ENCODE measurements around the gene S100A11.

The S100A11 gene

DNA sequence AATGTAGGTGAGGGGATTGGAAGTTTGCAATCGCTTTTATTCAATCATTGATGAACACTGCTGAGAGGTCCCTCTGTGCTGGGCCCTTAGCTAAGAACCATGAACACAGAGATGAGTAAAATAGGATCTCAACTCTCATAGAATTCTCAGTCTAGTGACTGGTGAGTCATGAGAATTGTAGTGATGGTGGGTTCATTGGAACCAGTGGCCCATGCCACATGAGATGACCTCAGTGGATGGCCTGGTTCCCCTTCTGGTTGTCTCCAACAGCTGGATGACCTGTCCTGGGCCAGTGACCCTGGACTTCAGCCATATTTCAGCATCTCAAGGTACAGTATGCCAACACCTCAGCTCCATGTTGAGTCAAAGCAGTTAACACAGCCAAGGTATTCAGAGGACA lies 21.9 kb downstream of the S100A11 start:
- Histone ChIP-seq H4K91ac (ENCODE audit: low read depth, low read length) (no peak overlapping the region), H3K4me2 (ENCODE audit: low read length) (no peak overlapping the region), H2AK5ac (ENCODE audit: low read length) (peak overlapping the region; percentile 31), H3K4ac (ENCODE audit: low read depth, low read length) (no peak overlapping the region), H3K9me3 (ENCODE audit: insufficient read depth, low read depth, low read length) (no peaks in the 10 kb centered on the region), H3K27ac (ENCODE audit: low read depth, low read length) (no peak overlapping the region), H3K23ac (ENCODE audit: low read length) (no peak overlapping the region), H3K9ac (ENCODE audit: low read length) (no peak overlapping the region), H2BK12ac (ENCODE audit: low read length) (no peak overlapping the region), H3K4me1 (ENCODE audit: control insufficient read depth in 1 of 2, insufficient read depth in 2 of 2, low read length in 2 of 2) (peaks cover 3 to 4% of the 10 kb centered on the region in 2 experiments), H4K12ac (ENCODE audit: low read depth, low read length) (no peak overlapping the region), H2AFZ (ENCODE audit: insufficient read depth, low read length, poor library complexity) (no peak overlapping the region), H2BK5ac (ENCODE audit: low read depth, low read length, poor library complexity) (no peak overlapping the region), H3K79me1 (ENCODE audit: low read length) (no peaks in the 10 kb centered on the region), H2BK120ac (ENCODE audit: insufficient read depth, low read length, poor library complexity) (no peak overlapping the region), H3K18ac (ENCODE audit: low read length) (no peak overlapping the region), H3K36me3 (ENCODE audit: control insufficient read depth in 1 of 2, insufficient read depth in 2 of 2, low read length in 2 of 2) (no peaks in the 10 kb centered on the region), H3K14ac (ENCODE audit: low read length) (no peak overlapping the region), H4K8ac (ENCODE audit: low read depth, low read length) (no peak overlapping the region), H3K79me2 (ENCODE audit: control insufficient read depth, insufficient read depth, low read length, poor library complexity) (no peaks in the 10 kb centered on the region), H3K27me3 (ENCODE audit: insufficient read depth, low read length) (no peaks in the 10 kb centered on the region), H3K4me3 (ENCODE audit: low read depth, low read length) (no peak overlapping the region)
- no peak for DNase-seq
- WGBS (ENCODE audit: extremely low coverage, insufficient coverage, insufficient read length): no CpG with 5 or more reads among the region's 1 CpG

DNA sequence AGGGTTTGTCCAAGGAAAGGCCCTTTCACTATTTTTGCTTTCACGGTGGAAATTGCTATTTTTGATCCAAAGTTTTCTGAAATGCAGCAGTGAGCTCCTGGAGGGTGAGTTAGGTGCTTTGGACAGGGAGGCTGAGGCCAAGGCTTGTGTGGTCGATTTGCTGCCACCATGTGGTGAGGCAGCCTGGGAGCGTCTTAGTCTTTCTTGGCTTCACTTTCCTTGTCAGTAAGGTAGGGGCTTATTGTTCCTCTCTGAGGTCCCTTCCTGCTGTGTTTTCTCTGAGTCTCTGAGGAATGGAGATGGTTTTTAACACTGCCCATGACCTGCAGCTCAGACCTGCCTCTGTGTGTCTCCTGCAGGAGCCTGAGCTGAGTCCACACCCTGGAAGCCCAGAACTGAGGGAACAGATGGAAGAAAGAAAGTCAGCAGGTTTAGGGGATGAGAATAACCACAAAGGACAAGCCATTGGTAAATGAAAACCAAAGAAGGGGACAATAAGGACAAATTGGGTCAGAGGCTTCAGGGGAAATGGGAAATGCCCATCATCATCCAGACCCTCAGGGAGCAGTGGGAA lies 23.1 kb downstream of the S100A11 start:
- H3K4ac ChIP-seq (ENCODE audit: low read depth, low read length): no peak overlapping the region
- H3K14ac ChIP-seq (ENCODE audit: low read length): no peak overlapping the region
- H4K91ac ChIP-seq (ENCODE audit: low read depth, low read length): no peak overlapping the region
- no peak overlapping the region for H3K4me3 ChIP-seq (ENCODE audit: low read depth, low read length)
- H2AFZ ChIP-seq (ENCODE audit: insufficient read depth, low read length, poor library complexity): no peak overlapping the region
- H2BK120ac ChIP-seq (ENCODE audit: insufficient read depth, low read length, poor library complexity): no peak overlapping the region
- no peaks in the 10 kb centered on the region for H3K79me1 ChIP-seq (ENCODE audit: low read length)
- no peak overlapping the region for H2BK5ac ChIP-seq (ENCODE audit: low read depth, low read length, poor library complexity)
- no peak overlapping the region for H2BK12ac ChIP-seq (ENCODE audit: low read length)
- H3K18ac ChIP-seq (ENCODE audit: low read length): no peak overlapping the region
- peak; percentile 49 to 70 for DNase-seq
- H3K36me3 ChIP-seq (ENCODE audit: control insufficient read depth in 1 of 2, insufficient read depth in 2 of 2, low read length in 2 of 2): no peaks in the 10 kb centered on the region
- no peaks in the 10 kb centered on the region for H3K27me3 ChIP-seq (ENCODE audit: insufficient read depth, low read length)
- no CpG with 5 or more reads among the region's 3 CpGs for WGBS (ENCODE audit: extremely low coverage, insufficient coverage, insufficient read length)
- H4K12ac ChIP-seq (ENCODE audit: low read depth, low read length): no peak overlapping the region
- H3K4me2 ChIP-seq (ENCODE audit: low read length): no peak overlapping the region
- no peak overlapping the region for H3K23ac ChIP-seq (ENCODE audit: low read length)
- no peak overlapping the region for H3K9ac ChIP-seq (ENCODE audit: low read length)
- H3K79me2 ChIP-seq (ENCODE audit: control insufficient read depth, insufficient read depth, low read length, poor library complexity): no peaks in the 10 kb centered on the region
- no peak overlapping the region for H2AK5ac ChIP-seq (ENCODE audit: low read length)
- no peaks in the 10 kb centered on the region for H3K9me3 ChIP-seq (ENCODE audit: insufficient read depth, low read depth, low read length)
- H4K8ac ChIP-seq (ENCODE audit: low read depth, low read length): no peak overlapping the region
- no peak overlapping the region for H3K27ac ChIP-seq (ENCODE audit: low read depth, low read length)
- H3K4me1 ChIP-seq (ENCODE audit: control insufficient read depth in 1 of 2, insufficient read depth in 2 of 2, low read length in 2 of 2): peaks cover 2 to 4% of the 10 kb centered on the region in 2 experiments

DNA sequence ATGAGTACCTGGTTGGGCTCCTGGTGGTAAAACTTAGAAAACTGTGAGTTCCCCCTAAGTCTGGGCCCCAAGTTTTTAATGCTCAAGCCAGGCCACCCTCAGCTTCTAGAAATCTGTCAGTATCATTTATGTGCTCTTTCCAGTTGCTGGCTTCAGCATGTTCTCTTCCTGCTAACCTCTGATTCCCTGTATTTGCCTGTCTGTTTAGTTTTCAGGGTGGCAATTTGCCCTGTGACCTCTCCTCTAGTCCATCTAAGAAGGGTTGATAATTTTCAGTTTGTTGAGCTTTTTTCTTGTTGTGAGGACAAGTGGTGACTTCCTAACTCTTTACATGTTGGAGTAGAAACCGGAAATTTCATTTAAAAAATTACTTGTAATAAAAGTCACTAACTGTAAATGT lies 27.1 kb downstream of the S100A11 start:
- Histone ChIP-seq H3K4me3 (ENCODE audit: low read depth, low read length) (no peak overlapping the region), H2BK120ac (ENCODE audit: insufficient read depth, low read length, poor library complexity) (no peak overlapping the region), H2AFZ (ENCODE audit: insufficient read depth, low read length, poor library complexity) (no peak overlapping the region), H3K27me3 (ENCODE audit: insufficient read depth, low read length) (no peaks in the 10 kb centered on the region), H3K4ac (ENCODE audit: low read depth, low read length) (no peak overlapping the region), H2AK5ac (ENCODE audit: low read length) (no peak overlapping the region), H3K4me1 (ENCODE audit: control insufficient read depth in 1 of 2, insufficient read depth in 2 of 2, low read length in 2 of 2) (no peaks in the 10 kb centered on the region), H3K23ac (ENCODE audit: low read length) (no peak overlapping the region), H4K8ac (ENCODE audit: low read depth, low read length) (no peak overlapping the region), H3K9me3 (ENCODE audit: insufficient read depth, low read depth, low read length) (peaks cover 1% of the 10 kb centered on the region), H4K91ac (ENCODE audit: low read depth, low read length) (no peak overlapping the region), H3K14ac (ENCODE audit: low read length) (no peak overlapping the region), H3K4me2 (ENCODE audit: low read length) (no peak overlapping the region), H3K27ac (ENCODE audit: low read depth, low read length) (no peak overlapping the region), H3K79me1 (ENCODE audit: low read length) (no peaks in the 10 kb centered on the region), H4K12ac (ENCODE audit: low read depth, low read length) (no peak overlapping the region), H3K18ac (ENCODE audit: low read length) (no peak overlapping the region), H2BK12ac (ENCODE audit: low read length) (no peak overlapping the region), H3K9ac (ENCODE audit: low read length) (no peak overlapping the region), H2BK5ac (ENCODE audit: low read depth, low read length, poor library complexity) (no peak overlapping the region), H3K79me2 (ENCODE audit: control insufficient read depth, insufficient read depth, low read length, poor library complexity) (no peaks in the 10 kb centered on the region), H3K36me3 (ENCODE audit: control insufficient read depth in 1 of 2, insufficient read depth in 2 of 2, low read length in 2 of 2) (no peaks in the 10 kb centered on the region)
- no peak for DNase-seq
- WGBS (ENCODE audit: extremely low coverage, insufficient coverage, insufficient read length): no CpG with 5 or more reads among the region's 1 CpG

DNA sequence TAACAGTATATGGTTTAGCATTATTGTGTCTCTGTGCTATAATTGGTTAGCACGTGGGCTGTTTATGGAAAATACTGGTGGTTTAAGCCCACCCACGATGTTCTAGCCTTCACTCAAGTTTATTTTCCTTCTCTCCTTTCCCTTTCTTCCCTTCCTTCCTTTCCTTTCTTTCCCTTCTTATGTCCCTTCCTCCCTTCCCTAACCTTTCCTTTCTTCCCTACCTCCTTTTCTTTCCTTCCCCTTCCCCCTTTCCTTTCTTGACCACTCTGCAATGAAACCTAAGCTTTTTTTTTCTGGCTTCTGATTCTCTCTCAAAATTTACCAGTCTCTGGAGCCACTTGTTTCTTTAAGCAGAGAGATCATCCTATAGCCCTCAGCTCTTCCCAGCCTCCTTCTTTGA lies 29.8 kb downstream of the S100A11 start:
- H4K12ac ChIP-seq (ENCODE audit: low read depth, low read length): no peak overlapping the region
- H3K79me1 ChIP-seq (ENCODE audit: low read length): no peaks in the 10 kb centered on the region
- no peak overlapping the region for H3K14ac ChIP-seq (ENCODE audit: low read length)
- no peak overlapping the region for H2BK120ac ChIP-seq (ENCODE audit: insufficient read depth, low read length, poor library complexity)
- no CpG with 5 or more reads among the region's 2 CpGs for WGBS (ENCODE audit: extremely low coverage, insufficient coverage, insufficient read length)
- no peaks in the 10 kb centered on the region for H3K36me3 ChIP-seq (ENCODE audit: control insufficient read depth in 1 of 2, insufficient read depth in 2 of 2, low read length in 2 of 2)
- H2AFZ ChIP-seq (ENCODE audit: insufficient read depth, low read length, poor library complexity): no peak overlapping the region
- no peaks in the 10 kb centered on the region for H3K79me2 ChIP-seq (ENCODE audit: control insufficient read depth, insufficient read depth, low read length, poor library complexity)
- no peak for DNase-seq
- no peak overlapping the region for H4K8ac ChIP-seq (ENCODE audit: low read depth, low read length)
- no peak overlapping the region for H3K9ac ChIP-seq (ENCODE audit: low read length)
- no peaks in the 10 kb centered on the region for H3K27me3 ChIP-seq (ENCODE audit: insufficient read depth, low read length)
- H3K4ac ChIP-seq (ENCODE audit: low read depth, low read length): no peak overlapping the region
- H3K9me3 ChIP-seq (ENCODE audit: insufficient read depth, low read depth, low read length): peaks cover 1% of the 10 kb centered on the region
- no peak overlapping the region for H3K27ac ChIP-seq (ENCODE audit: low read depth, low read length)
- no peaks in the 10 kb centered on the region for H3K4me1 ChIP-seq (ENCODE audit: control insufficient read depth in 1 of 2, insufficient read depth in 2 of 2, low read length in 2 of 2)
- H3K23ac ChIP-seq (ENCODE audit: low read length): no peak overlapping the region
- no peak overlapping the region for H3K18ac ChIP-seq (ENCODE audit: low read length)
- no peak overlapping the region for H4K91ac ChIP-seq (ENCODE audit: low read depth, low read length)
- no peak overlapping the region for H3K4me3 ChIP-seq (ENCODE audit: low read depth, low read length)
- no peak overlapping the region for H2BK5ac ChIP-seq (ENCODE audit: low read depth, low read length, poor library complexity)
- no peak overlapping the region for H3K4me2 ChIP-seq (ENCODE audit: low read length)
- H2AK5ac ChIP-seq (ENCODE audit: low read length): no peak overlapping the region
- H2BK12ac ChIP-seq (ENCODE audit: low read length): no peak overlapping the region

Measured in trophoblast cell (in vitro differentiated cells and primary cell).